ENCODE results near the gene PVALEF.
A peak's percentile ranks its signal among the peaks of the same experiment; 100 is the strongest.
"Not testable (repeated sequence)": the region's sequence is repeated elsewhere in the genome, so short reads cannot be mapped to it uniquely, and the experiment has no call there.

The PVALEF gene

DNA sequence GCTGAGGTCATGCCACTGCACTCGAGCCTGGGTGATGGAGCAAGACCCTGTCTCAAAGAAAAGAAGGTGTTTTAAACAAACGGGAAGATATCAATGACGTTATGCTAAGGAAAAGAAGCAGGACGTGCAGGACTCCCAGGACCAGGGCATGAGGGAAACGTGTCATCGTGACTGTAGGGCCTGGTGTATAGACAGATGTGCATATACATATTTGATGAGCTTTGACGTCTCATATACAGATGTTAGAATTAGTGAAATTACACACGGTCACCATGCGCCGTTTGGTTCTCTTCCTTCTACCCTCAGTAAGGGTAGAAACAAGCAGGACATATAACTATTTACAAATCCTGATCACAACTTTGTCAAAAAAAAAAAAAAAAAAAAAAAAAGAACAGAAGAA, 17.6 kb upstream of the PVALEF start:
- no peaks in the 10 kb centered on the region for H3K4me1 Mint-ChIP-seq
- no peaks in the 10 kb centered on the region for H3K9me3 Mint-ChIP-seq
- no peaks in the 10 kb centered on the region for H3K36me3 Mint-ChIP-seq
- no peak overlapping the region for H3K4me3 Mint-ChIP-seq
- CTCF ChIA-PET: no interaction called here
- H3K27me3 Mint-ChIP-seq: peaks cover 23% of the 10 kb centered on the region
- H3K27ac Mint-ChIP-seq: no peak overlapping the region
- no peak for DNase-seq

- H3K36me3 Mint-ChIP-seq: no peaks in the 10 kb centered on the region
- H3K27me3 Mint-ChIP-seq: peaks cover 23% of the 10 kb centered on the region
- peak overlapping the region; percentile 37 for H3K27ac Mint-ChIP-seq
- CTCF ChIA-PET: no interaction called here
- H3K4me3 Mint-ChIP-seq: no peak overlapping the region
- no peaks in the 10 kb centered on the region for H3K9me3 Mint-ChIP-seq
- no peaks in the 10 kb centered on the region for H3K4me1 Mint-ChIP-seq
- DNase-seq: no peak
Measured at GRCh38 chr17:81148571-81148970, 16.7 kb upstream of the PVALEF start.

GRCh38 chr17:81148986-81149533, 16.2 kb upstream of the PVALEF start:
- H3K4me3 Mint-ChIP-seq: no peak overlapping the region
- H3K27ac Mint-ChIP-seq: no peak overlapping the region
- H3K27me3 Mint-ChIP-seq: peaks cover 23% of the 10 kb centered on the region
- H3K4me1 Mint-ChIP-seq: no peaks in the 10 kb centered on the region
- DNase-seq: no peak
- CTCF ChIA-PET: no interaction called here
- H3K9me3 Mint-ChIP-seq: no peaks in the 10 kb centered on the region
- H3K36me3 Mint-ChIP-seq: no peaks in the 10 kb centered on the region

DNA sequence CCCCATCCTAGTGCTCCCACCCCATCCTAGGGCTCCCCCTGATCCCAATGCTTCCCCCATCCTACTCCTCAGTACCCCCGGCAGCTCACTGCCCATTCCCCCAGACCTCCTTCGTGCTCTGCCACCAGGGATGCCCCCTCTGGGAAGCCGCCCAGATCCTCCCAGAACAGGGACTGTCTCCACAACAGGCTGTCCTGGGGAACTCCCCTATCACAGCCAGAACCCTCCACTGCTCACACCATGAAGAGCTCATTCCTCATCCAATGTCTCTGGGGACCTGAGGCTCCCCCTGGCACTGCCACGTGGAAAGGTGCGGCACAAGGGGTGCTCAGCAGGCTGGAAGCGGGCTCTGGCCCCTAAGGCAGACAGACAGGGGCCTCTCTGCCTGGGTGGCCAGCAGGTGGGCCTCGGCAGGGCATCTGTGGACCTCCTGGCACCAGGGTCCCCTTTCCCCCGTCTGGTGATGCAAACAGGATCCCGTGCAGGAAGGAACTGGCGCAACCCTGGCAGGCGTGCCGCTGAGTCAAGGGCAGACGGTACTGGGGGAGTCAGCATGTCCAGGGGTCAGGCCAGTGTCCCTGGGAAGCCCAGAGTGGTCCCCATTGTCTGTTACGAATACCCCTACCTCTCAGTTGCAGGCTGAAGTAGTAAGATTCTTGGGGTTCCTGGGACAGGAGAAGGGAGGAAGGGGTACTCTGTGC, 14.8 kb upstream of the PVALEF start:
- Mint-ChIP-seq H3K4me1 (no peaks in the 10 kb centered on the region), H3K9me3 (no peaks in the 10 kb centered on the region), H3K4me3 (no peak overlapping the region), H3K27ac (no peak overlapping the region), H3K27me3 (peaks cover 23% of the 10 kb centered on the region), H3K36me3 (no peaks in the 10 kb centered on the region)
- CTCF ChIA-PET: interaction anchor here (0.8 kb wide), 1 partner anchor 9 kb away, joined by 3 read pairs; no protein-coding TSS in a partner anchor
- no peak for DNase-seq

GRCh38 chr17:81151278-81151677, 14.0 kb upstream of the PVALEF start:
- no peak for DNase-seq
- Mint-ChIP-seq H3K9me3 (no peaks in the 10 kb centered on the region), H3K36me3 (no peaks in the 10 kb centered on the region), H3K4me3 (no peak overlapping the region), H3K27me3 (peaks cover 23% of the 10 kb centered on the region), H3K4me1 (no peaks in the 10 kb centered on the region), H3K27ac (no peak overlapping the region)
- CTCF ChIA-PET: interaction anchor here (1.3 kb wide), 1 partner anchor 334 kb away, joined by 4 read pairs; no protein-coding TSS in a partner anchor

- H3K27ac Mint-ChIP-seq: no peak overlapping the region
- DNase-seq: no peak
- CTCF ChIA-PET: interaction anchor here (1.0 to 1.3 kb wide), 2 partner anchors 9 to 333 kb away, joined by 3 to 4 read pairs; no protein-coding TSS in a partner anchor
- no peaks in the 10 kb centered on the region for H3K4me1 Mint-ChIP-seq
- no peaks in the 10 kb centered on the region for H3K36me3 Mint-ChIP-seq
- H3K27me3 Mint-ChIP-seq: peaks cover 23% of the 10 kb centered on the region
- no peaks in the 10 kb centered on the region for H3K9me3 Mint-ChIP-seq
- no peak overlapping the region for H3K4me3 Mint-ChIP-seq
Measured at GRCh38 chr17:81152288-81152828, 12.9 kb upstream of the PVALEF start.

DNA sequence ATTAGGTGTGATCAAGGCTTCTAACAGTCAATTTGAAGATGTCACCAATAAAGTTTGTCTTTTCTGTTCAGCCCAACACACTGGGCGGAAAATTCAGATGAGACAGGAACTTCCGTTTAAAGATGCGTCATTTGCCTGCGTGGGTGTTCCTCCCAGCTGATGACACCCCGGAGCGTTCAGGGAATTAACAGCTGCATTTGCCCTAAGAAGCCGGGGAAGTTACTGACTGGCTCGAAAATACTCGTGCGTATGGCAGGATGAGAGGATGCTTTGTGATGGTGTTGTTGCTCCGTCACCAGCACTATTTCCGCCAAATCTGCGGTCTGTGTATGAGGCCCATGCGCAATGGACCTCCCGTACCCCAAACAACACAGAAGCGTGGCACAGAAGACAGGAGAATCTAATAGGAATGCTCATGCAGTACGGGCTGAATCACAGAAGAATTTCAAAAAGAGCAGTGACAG, 11.9 kb upstream of the PVALEF start:
- Mint-ChIP-seq H3K4me1 (no peaks in the 10 kb centered on the region), H3K27me3 (peaks cover 22% of the 10 kb centered on the region), H3K9me3 (no peaks in the 10 kb centered on the region), H3K4me3 (no peak overlapping the region), H3K36me3 (no peaks in the 10 kb centered on the region), H3K27ac (no peak overlapping the region)
- no peak for DNase-seq
- CTCF ChIA-PET: interaction anchor here (1.0 kb wide), 1 partner anchor 10 kb away, joined by 3 read pairs; no protein-coding TSS in a partner anchor

- H3K27ac Mint-ChIP-seq, H3K9me3 Mint-ChIP-seq, H3K36me3 Mint-ChIP-seq, H3K4me3 Mint-ChIP-seq, CTCF ChIA-PET, H3K4me1 Mint-ChIP-seq, DNase-seq: not testable (repeated sequence)
- H3K27me3 Mint-ChIP-seq: peaks cover 22% of the 10 kb centered on the region
Measured at GRCh38 chr17:81154016-81154415, 11.3 kb upstream of the PVALEF start.

- Mint-ChIP-seq H3K4me1 (no peaks in the 10 kb centered on the region), H3K27me3 (peaks cover 24% of the 10 kb centered on the region), H3K4me3 (no peak overlapping the region), H3K27ac (no peak overlapping the region), H3K9me3 (no peaks in the 10 kb centered on the region), H3K36me3 (no peaks in the 10 kb centered on the region)
- CTCF ChIA-PET: no interaction called here
- no peak for DNase-seq
Measured at GRCh38 chr17:81154961-81155360, 10.3 kb upstream of the PVALEF start.

- H3K4me1 Mint-ChIP-seq: peaks cover 2% of the 10 kb centered on the region
- H3K36me3 Mint-ChIP-seq: no peaks in the 10 kb centered on the region
- no peaks in the 10 kb centered on the region for H3K9me3 Mint-ChIP-seq
- no peak for DNase-seq
- no peak overlapping the region for H3K4me3 Mint-ChIP-seq
- CTCF ChIA-PET: interaction anchor here (1.5 kb wide), 1 partner anchor 13 kb away, joined by 3 read pairs; no protein-coding TSS in a partner anchor
- no peak overlapping the region for H3K27ac Mint-ChIP-seq
- peaks cover 24% of the 10 kb centered on the region for H3K27me3 Mint-ChIP-seq
Measured at GRCh38 chr17:81156866-81157805, 8.2 kb upstream of the PVALEF start.

GRCh38 chr17:81157848-81158687, 7.2 kb upstream of the PVALEF start:
- Mint-ChIP-seq H3K27me3 (peaks cover 27% of the 10 kb centered on the region), H3K9me3 (no peaks in the 10 kb centered on the region), H3K36me3 (no peaks in the 10 kb centered on the region), H3K4me1 (peaks cover 2% of the 10 kb centered on the region), H3K27ac (no peak overlapping the region), H3K4me3 (no peak overlapping the region)
- no peak for DNase-seq
- CTCF ChIA-PET: no interaction called here

DNA sequence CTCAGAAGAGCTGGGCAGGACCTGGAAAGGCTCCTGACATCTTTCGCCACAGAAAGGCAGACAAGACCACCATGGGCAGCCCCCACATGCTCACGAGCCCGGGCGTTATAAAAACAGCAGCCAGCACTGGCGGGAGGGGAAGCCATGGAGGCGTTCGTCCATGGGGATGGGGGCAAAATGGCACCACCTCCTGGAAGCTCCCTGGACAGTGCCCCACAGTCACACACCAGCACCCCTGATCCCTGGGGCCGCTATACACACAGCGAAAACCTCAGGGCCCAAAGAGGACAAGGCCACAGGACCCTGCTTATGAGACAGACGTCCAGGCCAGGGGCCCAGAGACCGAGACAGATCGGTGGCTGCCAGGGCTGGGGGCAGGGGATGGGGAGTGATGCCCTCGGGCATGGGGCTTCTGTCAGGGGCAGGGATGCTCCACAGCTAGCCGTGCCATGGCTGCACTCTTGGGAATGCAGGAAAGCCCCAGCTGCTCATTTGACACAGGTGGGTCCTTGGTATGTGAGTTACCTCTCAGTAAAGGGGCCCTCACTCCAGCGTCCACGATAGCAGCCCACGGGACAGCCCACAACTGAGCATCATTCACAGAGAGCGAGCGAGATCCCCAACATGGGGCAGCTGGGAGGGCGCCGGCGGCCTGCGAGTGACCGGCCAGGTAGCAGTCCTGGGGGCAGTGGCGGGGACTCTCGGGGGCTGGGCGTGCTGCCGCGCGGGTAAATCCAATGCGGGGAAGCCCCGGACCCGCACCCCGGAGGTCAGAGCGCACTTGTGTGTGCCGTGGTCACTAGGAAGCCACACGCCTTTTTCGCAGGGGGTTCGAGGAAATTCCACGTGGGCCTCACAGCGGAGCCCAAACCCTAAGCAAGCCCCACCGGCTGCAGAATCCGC, 6.4 kb upstream of the PVALEF start:
- Mint-ChIP-seq H3K9me3 (no peaks in the 10 kb centered on the region), H3K36me3 (no peaks in the 10 kb centered on the region), H3K4me1 (peaks cover 2% of the 10 kb centered on the region), H3K27ac (no peak overlapping the region), H3K4me3 (no peak overlapping the region), H3K27me3 (peaks cover 36% of the 10 kb centered on the region)
- DNase-seq: no peak
- CTCF ChIA-PET: no interaction called here

All from activated naive CD4-positive, alpha-beta T cell treated with anti-CD3 and anti-CD28 coated beads, Interleukin-2, amount 10 ng/mL, durations not matched to agents 7 days and 5 days (primary cell).